SU-DHL-6 (cell line): ENCODE measurements around the gene GCNT2.

Experiments used
- H2AFZ ChIP-seq: fragments of 200-600 bp; sonication (generic); 2 replicates; pipeline ENCODE4 v1.6.1; 2014; ENCODE audit warnings: low read depth, mild to moderate bottlenecking, moderate library complexity, mixed read lengths, antibody characterized with exemption, low read length; ENCODE audit not compliant: severe bottlenecking
- H3F3A ChIP-seq: fragments of 200-600 bp; shearing (Covaris generic); 2 replicates; pipeline ENCODE4 v1.6.0; 2016; ENCODE audit warnings: antibody characterized with exemption, mild to moderate bottlenecking; ENCODE audit not compliant: insufficient read depth
- H3K27ac ChIP-seq: fragments of 200-600 bp; sonication (generic); 2 replicates; pipeline ENCODE4 v1.5.1; 2016; ENCODE audit warnings: low read depth, mild to moderate bottlenecking, low read length, moderate library complexity, mixed read lengths
- H3K27me3 ChIP-seq: fragments of 200-600 bp; sonication (generic), shearing (Covaris generic); 2 replicates; pipeline ENCODE4 v1.6.0; 2014; ENCODE audit warnings: mild to moderate bottlenecking, low read length
- H3K36me3 ChIP-seq: fragments of 200-600 bp; sonication (generic); 2 replicates; pipeline ENCODE4 v1.6.1; 2014; ENCODE audit warnings: mild to moderate bottlenecking, low read length, mixed read lengths
- H3K4me2 ChIP-seq: fragments of 300-600, 200-600 bp; shearing (Covaris generic), sonication (generic); 2 replicates; pipeline ENCODE4 v1.6.0; 2014; ENCODE audit warnings: low read length, low read depth, mild to moderate bottlenecking; ENCODE audit not compliant: poor library complexity, severe bottlenecking
- H3K4me3 ChIP-seq: fragments of 200-600 bp; sonication (generic); 2 replicates; pipeline ENCODE4 v1.5.1; 2014; ENCODE audit warnings: antibody characterized with exemption, low read length, mild to moderate bottlenecking, mixed read lengths; ENCODE audit not compliant: insufficient read depth, poor library complexity, severe bottlenecking
- H3K79me2 ChIP-seq: fragments of 200-600 bp; sonication (generic); 2 replicates; pipeline ENCODE4 v1.6.1; 2014; ENCODE audit warnings: mild to moderate bottlenecking, low read length, moderate library complexity; ENCODE audit not compliant: insufficient read depth
- H3K9ac ChIP-seq: fragments of 200-600 bp; sonication (generic); 2 replicates; pipeline ENCODE4 v1.7.0; 2014; ENCODE audit warnings: mild to moderate bottlenecking, low read length
- H3K9me2 ChIP-seq: fragments of 200-600 bp; sonication (generic); replicated peaks from 2 replicates; pipeline ENCODE4 v1.6.1; 2014; ENCODE audit warnings: low read length; ENCODE audit not compliant: insufficient read depth
- H3K9me3 ChIP-seq: fragments of 200-600 bp; sonication (generic); 2 replicates; pipeline ENCODE4 v1.6.1; 2014; ENCODE audit warnings: low read length, mixed read lengths; ENCODE audit not compliant: insufficient read depth
- H4K20me1 ChIP-seq: fragments of 200-600 bp; sonication (generic); 2 replicates; pipeline ENCODE4 v1.6.1; 2014; ENCODE audit warnings: low read depth, mild to moderate bottlenecking, antibody characterized with exemption, low read length, moderate library complexity, mixed read lengths
- EZH2phosphoT487 ChIP-seq: fragments of 200-600 bp; sonication (generic), shearing (Covaris generic); conservative IDR thresholded peaks from 2 replicates; pipeline ENCODE4 v1.6.1; 2018; ENCODE audit warnings: mild to moderate bottlenecking, antibody characterized with exemption, low read length, moderate library complexity, mixed read lengths
- TF ChIP-seq, protein P1 (sequence below): fragments of 200-600 bp; sonication (generic); IDR thresholded peaks from one replicate; pipeline ENCODE4 v1.5.1; 2017; ENCODE audit warnings: antibody characterized with exemption, mild to moderate bottlenecking, low read length, moderate library complexity; ENCODE audit not compliant: insufficient read depth, poor library complexity, severe bottlenecking

GCNT2 gene

DNA sequence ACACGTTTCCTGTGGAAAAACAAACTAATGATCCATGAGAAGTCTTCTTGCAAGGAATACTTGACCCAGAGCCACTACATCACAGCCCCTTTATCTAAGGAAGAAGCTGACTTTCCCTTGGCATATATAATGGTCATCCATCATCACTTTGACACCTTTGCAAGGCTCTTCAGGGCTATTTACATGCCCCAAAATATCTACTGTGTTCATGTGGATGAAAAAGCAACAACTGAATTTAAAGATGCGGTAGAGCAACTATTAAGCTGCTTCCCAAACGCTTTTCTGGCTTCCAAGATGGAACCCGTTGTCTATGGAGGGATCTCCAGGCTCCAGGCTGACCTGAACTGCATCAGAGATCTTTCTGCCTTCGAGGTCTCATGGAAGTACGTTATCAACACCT lies 35.4 kb downstream of the GCNT2 start:
- no peak overlapping the region for H2AFZ ChIP-seq
- H3K9ac ChIP-seq, result no peak overlapping the region
- H3K79me2 ChIP-seq, result peaks cover 67% of the 10 kb centered on the region
- H3K27ac ChIP-seq, result no peak overlapping the region
- TF ChIP-seq, protein P1, sequence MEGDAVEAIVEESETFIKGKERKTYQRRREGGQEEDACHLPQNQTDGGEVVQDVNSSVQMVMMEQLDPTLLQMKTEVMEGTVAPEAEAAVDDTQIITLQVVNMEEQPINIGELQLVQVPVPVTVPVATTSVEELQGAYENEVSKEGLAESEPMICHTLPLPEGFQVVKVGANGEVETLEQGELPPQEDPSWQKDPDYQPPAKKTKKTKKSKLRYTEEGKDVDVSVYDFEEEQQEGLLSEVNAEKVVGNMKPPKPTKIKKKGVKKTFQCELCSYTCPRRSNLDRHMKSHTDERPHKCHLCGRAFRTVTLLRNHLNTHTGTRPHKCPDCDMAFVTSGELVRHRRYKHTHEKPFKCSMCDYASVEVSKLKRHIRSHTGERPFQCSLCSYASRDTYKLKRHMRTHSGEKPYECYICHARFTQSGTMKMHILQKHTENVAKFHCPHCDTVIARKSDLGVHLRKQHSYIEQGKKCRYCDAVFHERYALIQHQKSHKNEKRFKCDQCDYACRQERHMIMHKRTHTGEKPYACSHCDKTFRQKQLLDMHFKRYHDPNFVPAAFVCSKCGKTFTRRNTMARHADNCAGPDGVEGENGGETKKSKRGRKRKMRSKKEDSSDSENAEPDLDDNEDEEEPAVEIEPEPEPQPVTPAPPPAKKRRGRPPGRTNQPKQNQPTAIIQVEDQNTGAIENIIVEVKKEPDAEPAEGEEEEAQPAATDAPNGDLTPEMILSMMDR, result no peak
- TF ChIP-seq EZH2phosphoT487, result no peak
- H3K4me2 ChIP-seq, result no peak overlapping the region
- no peaks in the 10 kb centered on the region for H3K36me3 ChIP-seq
- H3K27me3 ChIP-seq, result no peaks in the 10 kb centered on the region
- no peak overlapping the region for H3K4me3 ChIP-seq
- no peaks in the 10 kb centered on the region for H4K20me1 ChIP-seq
- no peaks in the 10 kb centered on the region for H3F3A ChIP-seq
- no peaks in the 10 kb centered on the region for H3K9me2 ChIP-seq
- no peaks in the 10 kb centered on the region for H3K9me3 ChIP-seq

DNA sequence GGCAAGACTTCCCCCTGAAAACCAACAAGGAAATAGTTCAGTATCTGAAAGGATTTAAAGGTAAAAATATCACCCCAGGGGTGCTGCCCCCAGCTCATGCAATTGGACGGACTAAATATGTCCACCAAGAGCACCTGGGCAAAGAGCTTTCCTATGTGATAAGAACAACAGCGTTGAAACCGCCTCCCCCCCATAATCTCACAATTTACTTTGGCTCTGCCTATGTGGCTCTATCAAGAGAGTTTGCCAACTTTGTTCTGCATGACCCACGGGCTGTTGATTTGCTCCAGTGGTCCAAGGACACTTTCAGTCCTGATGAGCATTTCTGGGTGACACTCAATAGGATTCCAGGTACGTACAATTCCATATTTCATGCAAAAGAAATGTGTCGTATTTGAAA lies 35.8 kb downstream of the GCNT2 start:
- Histone ChIP-seq H3K4me2 (no peak overlapping the region), H2AFZ (no peak overlapping the region), H3F3A (no peaks in the 10 kb centered on the region), H3K36me3 (no peaks in the 10 kb centered on the region), H3K79me2 (peaks cover 68% of the 10 kb centered on the region), H3K27me3 (no peaks in the 10 kb centered on the region), H3K9me3 (no peaks in the 10 kb centered on the region), H3K9ac (no peak overlapping the region), H3K4me3 (no peak overlapping the region), H3K9me2 (no peaks in the 10 kb centered on the region), H3K27ac (no peak overlapping the region), H4K20me1 (no peaks in the 10 kb centered on the region)
- no peak for TF ChIP-seq EZH2phosphoT487
- TF ChIP-seq, protein P1, result no peak

DNA sequence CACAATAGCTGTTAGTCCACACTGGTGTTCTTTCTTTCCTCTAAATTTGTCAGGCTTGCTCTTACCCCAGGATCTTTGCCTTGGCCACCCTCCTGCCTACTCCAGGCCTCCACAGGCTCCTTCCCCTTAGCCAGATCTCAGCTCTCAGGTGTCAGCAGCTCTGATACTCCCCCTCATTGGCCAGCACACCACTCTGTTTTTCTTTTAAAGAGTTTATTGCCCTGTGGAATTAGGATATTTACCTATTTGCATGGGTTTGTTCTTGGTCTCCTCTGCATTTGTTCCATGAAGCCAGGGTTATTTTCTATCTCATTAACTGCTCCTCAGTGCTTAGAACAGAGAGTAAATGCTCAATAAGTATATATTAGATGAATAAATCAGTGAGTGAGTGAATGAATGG lies 36.8 kb downstream of the GCNT2 start:
- H3K4me3 ChIP-seq, result no peak overlapping the region
- TF ChIP-seq, protein P1, result no peak
- no peak for TF ChIP-seq EZH2phosphoT487
- no peaks in the 10 kb centered on the region for H4K20me1 ChIP-seq
- no peak overlapping the region for H2AFZ ChIP-seq
- H3K9me3 ChIP-seq, result no peaks in the 10 kb centered on the region
- no peak overlapping the region for H3K27ac ChIP-seq
- H3K27me3 ChIP-seq, result no peaks in the 10 kb centered on the region
- H3K9me2 ChIP-seq, result no peaks in the 10 kb centered on the region
- H3K79me2 ChIP-seq, result peaks cover 62% of the 10 kb centered on the region
- H3F3A ChIP-seq, result no peaks in the 10 kb centered on the region
- no peak overlapping the region for H3K9ac ChIP-seq
- H3K36me3 ChIP-seq, result no peaks in the 10 kb centered on the region
- H3K4me2 ChIP-seq, result no peak overlapping the region
